Measurements from ENCODE around the gene TRIM47.

GRCh38 chr17:75843577-75844529 lies 34.5 kb downstream of the TRIM47 start, which contains the start of gene UNC13D:
- TF ChIP-seq ZBTB7A (IDR thresholded peaks at IDR 0.05; ENCODE audit: low read depth) (no peak), EGR1 (IDR thresholded peaks at IDR 0.05) (no peak), TAF1 (IDR thresholded peaks at IDR 0.05; ENCODE audit: low read depth) (no peak), CEBPB (IDR thresholded peaks at IDR 0.05) (no peak), USF1 (IDR thresholded peaks at IDR 0.05) (no peak), YY1 (IDR thresholded peaks at IDR 0.05; ENCODE audit: low read depth) (no peak), RAD21 (IDR thresholded peaks at IDR 0.05; ENCODE audit: low read depth) (no peak)

Data from Ishikawa (cell line).